GM20000 (cell line): ENCODE data around the gene WWOX.

ENCODE experiments used
- DNase-seq: peaks from one replicate; pipeline ENCODE4 v3.0.0; 2012; ENCODE audit warnings: low spot score
- TF ChIP-seq, protein P1 (sequence below): IDR thresholded peaks from 2 replicates; pipeline ENCODE4 v1.5.1; 2012; ENCODE audit warnings: mild to moderate bottlenecking, control low read depth; ENCODE audit errors: extremely low read depth, missing control alignments

The WWOX gene

DNA sequence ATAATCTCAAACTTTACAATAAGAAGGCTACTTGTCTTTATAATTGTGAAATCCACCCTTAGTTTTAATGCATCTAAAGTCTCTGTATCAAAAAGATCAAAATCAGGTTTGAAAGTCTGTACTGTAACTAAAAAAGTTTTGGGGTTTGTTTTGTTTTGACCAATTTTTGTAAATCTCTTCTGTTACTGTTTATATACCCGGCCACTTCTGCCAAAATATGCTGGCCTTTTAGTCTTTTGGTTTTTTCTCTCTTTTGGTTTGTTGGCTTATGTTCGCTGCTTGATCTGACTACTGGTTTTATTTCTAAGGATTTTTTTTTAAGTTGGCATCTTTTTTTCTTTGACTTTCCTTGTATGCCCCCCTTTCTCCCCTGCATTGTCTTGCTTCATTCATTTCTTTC, 845.9 kb downstream of the WWOX start:
- TF ChIP-seq, protein P1, sequence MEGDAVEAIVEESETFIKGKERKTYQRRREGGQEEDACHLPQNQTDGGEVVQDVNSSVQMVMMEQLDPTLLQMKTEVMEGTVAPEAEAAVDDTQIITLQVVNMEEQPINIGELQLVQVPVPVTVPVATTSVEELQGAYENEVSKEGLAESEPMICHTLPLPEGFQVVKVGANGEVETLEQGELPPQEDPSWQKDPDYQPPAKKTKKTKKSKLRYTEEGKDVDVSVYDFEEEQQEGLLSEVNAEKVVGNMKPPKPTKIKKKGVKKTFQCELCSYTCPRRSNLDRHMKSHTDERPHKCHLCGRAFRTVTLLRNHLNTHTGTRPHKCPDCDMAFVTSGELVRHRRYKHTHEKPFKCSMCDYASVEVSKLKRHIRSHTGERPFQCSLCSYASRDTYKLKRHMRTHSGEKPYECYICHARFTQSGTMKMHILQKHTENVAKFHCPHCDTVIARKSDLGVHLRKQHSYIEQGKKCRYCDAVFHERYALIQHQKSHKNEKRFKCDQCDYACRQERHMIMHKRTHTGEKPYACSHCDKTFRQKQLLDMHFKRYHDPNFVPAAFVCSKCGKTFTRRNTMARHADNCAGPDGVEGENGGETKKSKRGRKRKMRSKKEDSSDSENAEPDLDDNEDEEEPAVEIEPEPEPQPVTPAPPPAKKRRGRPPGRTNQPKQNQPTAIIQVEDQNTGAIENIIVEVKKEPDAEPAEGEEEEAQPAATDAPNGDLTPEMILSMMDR: no peak

DNA sequence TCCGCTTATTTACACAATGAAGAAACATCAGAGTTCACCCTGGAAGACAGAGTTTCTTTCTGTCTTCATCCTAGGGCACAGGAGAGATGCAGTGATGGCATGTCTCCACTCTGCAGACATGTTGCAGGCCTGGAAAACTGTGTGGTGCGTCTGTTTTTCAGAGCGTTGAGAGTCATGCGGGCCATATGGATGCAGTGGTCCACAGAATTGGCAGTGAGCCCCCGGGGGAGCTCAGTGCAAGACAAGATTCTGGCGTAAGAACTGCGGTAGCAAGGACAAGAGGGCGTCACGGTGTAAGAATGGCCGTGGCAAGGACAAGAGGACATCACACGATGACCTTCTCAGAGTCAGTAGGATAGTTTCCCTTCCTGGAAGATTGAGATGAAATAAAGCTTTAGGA, 847.1 kb downstream of the WWOX start:
- DNase-seq: no peak
- TF ChIP-seq, protein P1: no peak

More for the DNA sequence above, 845.9 kb downstream of the WWOX start:
- DNase-seq: no peak

DNA sequence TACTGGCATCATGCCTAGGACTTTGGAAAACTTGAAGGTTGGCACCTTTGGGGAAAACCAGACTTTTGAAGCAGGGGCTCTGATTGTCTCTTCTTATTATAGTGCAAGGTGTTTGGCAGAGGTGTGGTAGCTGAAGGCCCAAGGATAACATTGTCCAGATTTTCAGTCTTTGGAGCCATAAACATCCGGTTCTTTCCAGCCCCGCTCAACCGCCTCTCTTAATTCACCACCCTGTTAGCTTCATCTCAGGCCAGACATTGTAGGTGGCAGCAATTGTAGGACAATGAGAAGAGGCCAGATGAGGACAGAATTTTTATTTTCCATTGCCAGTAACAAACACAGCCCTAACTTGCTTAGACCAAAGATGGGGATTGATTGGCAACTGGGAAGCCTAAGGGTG, 851.3 kb downstream of the WWOX start:
- TF ChIP-seq, protein P1: no peak
- no peak for DNase-seq

DNA sequence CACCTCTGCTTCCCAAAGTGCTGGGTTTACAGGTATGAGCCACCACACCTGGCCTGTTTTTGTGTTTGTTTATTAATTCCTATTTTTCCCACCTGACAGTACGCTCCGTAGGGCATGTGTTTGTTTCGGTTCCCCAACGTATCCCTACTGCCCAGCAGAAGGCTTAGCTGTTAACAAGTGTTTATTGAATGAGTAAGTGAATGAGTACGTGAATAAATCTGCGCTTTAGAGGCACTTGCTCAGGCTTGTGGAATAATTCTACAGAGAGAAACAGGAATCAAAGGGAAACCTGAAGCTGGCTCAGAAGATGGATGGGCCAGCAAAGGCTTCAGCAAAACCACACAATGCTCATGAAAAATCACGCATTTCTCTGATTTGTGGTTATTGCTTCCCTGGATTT, 853.2 kb downstream of the WWOX start:
- no peak for DNase-seq
- TF ChIP-seq, protein P1: no peak

DNA sequence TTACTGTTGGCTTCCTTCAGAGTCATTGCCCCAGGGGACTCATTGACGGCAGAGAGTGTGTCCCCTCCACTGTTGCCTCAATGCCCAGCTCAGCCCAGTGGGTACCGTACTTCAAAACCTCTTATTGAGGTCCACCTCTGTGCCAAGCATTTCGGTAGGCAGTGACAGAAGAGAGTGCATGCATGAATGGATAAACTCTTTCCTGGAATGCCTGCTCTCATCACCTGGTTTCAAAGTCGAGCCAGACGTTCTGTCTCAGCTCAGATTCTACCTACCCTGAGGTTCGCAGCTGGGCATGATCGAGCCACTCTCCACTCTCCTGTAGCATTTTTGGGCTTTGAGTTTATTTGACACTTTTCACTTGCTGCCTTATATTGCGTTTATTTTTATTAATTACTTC, 854.1 kb downstream of the WWOX start:
- TF ChIP-seq, protein P1: no peak
- DNase-seq: no peak

DNA sequence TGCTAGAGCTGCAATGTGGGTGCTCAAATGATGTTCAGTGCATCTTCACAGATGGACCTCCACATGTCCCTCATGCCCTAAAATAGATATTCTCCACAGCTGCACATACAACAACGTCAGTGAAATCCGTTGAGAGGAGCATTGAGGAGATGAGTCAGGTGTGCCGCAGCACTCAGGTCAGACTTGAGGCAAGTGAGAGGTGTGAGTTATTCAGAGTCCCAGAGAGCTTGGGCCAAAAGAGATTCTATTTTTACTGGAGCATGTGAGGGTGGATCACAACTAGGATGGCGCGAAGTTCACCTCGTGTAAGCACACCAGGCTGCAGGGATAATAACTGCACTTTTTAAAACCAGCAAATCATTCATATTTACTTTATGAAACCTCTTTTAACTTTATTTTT, 855.8 kb downstream of the WWOX start:
- TF ChIP-seq, protein P1: no peak
- DNase-seq: no peak

DNA sequence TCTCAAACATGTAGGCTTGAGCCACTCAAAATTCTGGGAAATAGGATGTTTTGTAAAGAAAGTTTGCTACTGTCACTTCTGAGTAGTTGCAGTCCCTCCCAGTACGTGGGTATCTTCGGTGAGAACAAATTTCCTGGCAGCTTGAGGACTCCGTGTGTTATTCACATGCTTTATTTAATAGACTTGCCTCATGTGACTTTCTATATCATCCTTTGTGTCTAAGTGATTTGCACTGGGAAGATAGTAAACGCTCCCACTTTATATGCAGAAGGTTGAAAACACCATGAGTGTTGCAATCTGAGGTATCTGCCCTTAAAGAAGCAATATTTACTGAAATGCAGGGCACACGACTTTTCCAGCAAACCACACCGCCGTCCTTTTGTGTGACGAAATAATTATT, 857.4 kb downstream of the WWOX start:
- TF ChIP-seq, protein P1: no peak
- no peak for DNase-seq
